Pancreas (tissue), 10 donors: Measurements from ENCODE around the gene PRODH2. TPM values are rescaled to one million over a fixed set of nuclear protein-coding genes. Genes with fewer than 3 reads are reported as not detected.

Source experiments
- ATAC-seq, 4 donors: fragments of 200-7000 bp; cut with Tn5 transposase; one replicate each; pipeline versions ENCODE4 v1.8.0 to v1.9.1; 2020; ENCODE audit warnings: mild to moderate bottlenecking in 4 of 4, moderate library complexity in 4 of 4
- DNase-seq, 6 donors: peaks; one replicate each; pipeline ENCODE4 v3.0.0-alpha.2; 2020
- FAIRE-seq: peaks from 2 replicates; lab custom pipeline; 2012; peaks lifted over from hg19 to GRCh38; lab: Jason Lieb, UNC
- H3K27ac ChIP-seq, 4 donors: fragments of 200-600 bp; sonication (generic); 1 replicate in 3 of 4; 2 replicates in 1 of 4; pipeline versions ENCODE4 v1.5.0 to v1.8.0; 2020
- H3K27me3 ChIP-seq, 4 donors: fragments of 200-600 bp; one replicate each; pipeline ENCODE4 v1.8.0; 2021
- H3K36me3 ChIP-seq, 3 donors: fragments of 200-600 bp; sonication (generic) in 1 of 3; one replicate each; pipeline versions ENCODE4 v1.5.0 to v1.8.0; 2020 to 2021
- H3K4me1 ChIP-seq, 3 donors: fragments of 200-600 bp; one replicate each; pipeline ENCODE4 v1.8.0; 2021
- H3K4me3 ChIP-seq, 4 donors: fragments of 200-600 bp; sonication (generic) in 2 of 4; one replicate each; pipeline versions ENCODE4 v1.5.0 to v1.8.0; 2020 to 2021
- H3K9me3 ChIP-seq, 4 donors: fragments of 200-600 bp; one replicate each; pipeline ENCODE4 v1.8.0; 2021
- WGBS, 2 donors: extraction: QIAGEN DNeasy Blood & Tissue Kit; methylation state at CpG; one replicate each; pipeline ENCODE4 v1.1.7; 2013; 5-methylcytosine and 5-hydroxymethylcytosine counted together
- intact Hi-C, 3 donors: fragments of 100-400 bp; cut with DNase I; formaldehyde crosslinking; loops; one replicate each; pipeline versions ENCODE4 v1.11.1 to v1.14.2; 2022
- polyA plus RNA-seq, 2 donors: library from polyadenylated mRNA; stranded (reverse); fragments of 200-250 nt; gene quantifications; one replicate each; pipeline ENCODE4 v1.2.3, GENCODE V29; 2013
- total RNA-seq, 6 donors: library from RNA; stranded (reverse); fragmentation: NEBNext Ultra II Directional in 4 of 6; extraction: Animal tissue kit (Norgen Biotek cat#: 25700) in 4 of 6; gene quantifications; one replicate each; pipeline versions ENCODE4 v1.2.1 to v1.2.4, GENCODE V29; 2021 to 2023
- TF ChIP-seq, protein P1 (sequence below), 4 donors: fragments of 200-600 bp; sonication (generic) in 3 of 4; IDR thresholded peaks; one replicate each; pipeline versions ENCODE4 v1.5.0 to v1.8.0; 2021; ENCODE audit warnings: antibody characterized with exemption in 4 of 4
- donor health status: healthy with polysubstance abuse.
- donor health status: DM: no; HTN: no; CAD: no; lungs with moderate emphysema.
- donor health status: DM: no; HTN: no; CAD: no.
- donor health status: control.
- donor health status: control.
- donor health status: Bipolar disorder and iron deficiency.
- donor health status: DM: yes; HTN: yes; CAD: no.
- donor health status: DM: no; HTN: no; CAD: no.
- donor health status: DM: no; HTN: no; CAD: no.
- donor health status: DM: yes; HTN: yes; CAD: no.

PRODH2 gene
- total and polyA plus RNA-seq, 8 donors = 0.95 to 21.5 (median 4.2) TPM

DNA sequence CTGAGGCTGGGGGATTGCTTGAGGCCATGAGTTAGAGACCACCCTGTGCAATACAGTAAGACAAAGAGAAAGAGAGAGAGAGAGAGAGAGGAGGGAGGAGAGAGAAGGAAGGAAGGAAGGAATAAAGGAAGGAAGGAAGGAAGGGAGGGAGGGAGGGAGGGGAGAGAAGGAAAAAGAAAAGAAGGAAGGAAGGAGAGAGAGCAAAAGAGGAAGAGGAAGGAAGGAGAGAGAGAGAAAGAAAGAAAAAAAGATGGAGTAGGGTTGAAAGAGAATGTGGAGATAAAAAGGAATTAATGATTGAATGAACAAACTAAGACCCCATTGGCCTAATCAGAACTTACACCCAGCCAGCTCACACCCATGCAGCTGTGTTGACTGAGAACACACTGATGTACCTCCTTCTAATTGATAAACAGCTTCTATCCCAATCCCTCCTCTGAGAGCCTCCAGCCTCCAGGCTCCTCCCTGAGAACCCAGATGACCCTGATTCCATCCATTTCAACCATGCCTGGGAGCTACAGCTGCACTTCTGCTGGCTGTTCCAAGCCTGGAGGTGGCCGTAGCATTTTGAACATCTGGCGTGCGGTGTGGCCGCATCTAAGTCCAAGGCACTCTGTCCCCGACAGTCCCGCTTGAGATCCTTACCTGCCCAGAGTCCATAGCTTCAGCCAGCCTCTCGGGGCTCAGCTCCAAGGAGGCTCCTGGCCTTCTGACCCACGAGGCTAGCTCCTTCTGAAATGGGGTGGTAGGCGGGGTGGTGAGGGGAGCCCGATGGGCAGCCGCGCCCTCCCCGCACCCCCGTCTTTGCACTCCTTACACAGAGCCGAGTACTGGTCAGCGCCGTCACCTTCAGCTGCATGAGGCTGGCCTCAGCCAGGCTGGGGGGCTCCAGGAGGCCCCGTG, 1.1 kb downstream of the PRODH2 start:
- 78 to 83% methylated on average over 18 of the region's 18 CpGs for WGBS, 2 donors
- no peak for ATAC-seq
- Histone ChIP-seq H3K36me3 (no peaks in the 10 kb centered on the region), H3K4me3 (no peak overlapping the region), H3K9me3 (no peaks in the 10 kb centered on the region), H3K27ac (no peak overlapping the region), H3K4me1 (peaks cover 0 to 5% (median 0%) of the 10 kb centered on the region in 3 donors), H3K27me3 (no peaks in the 10 kb centered on the region)
- intact Hi-C loops = no loop called here
- TF ChIP-seq, protein P1, sequence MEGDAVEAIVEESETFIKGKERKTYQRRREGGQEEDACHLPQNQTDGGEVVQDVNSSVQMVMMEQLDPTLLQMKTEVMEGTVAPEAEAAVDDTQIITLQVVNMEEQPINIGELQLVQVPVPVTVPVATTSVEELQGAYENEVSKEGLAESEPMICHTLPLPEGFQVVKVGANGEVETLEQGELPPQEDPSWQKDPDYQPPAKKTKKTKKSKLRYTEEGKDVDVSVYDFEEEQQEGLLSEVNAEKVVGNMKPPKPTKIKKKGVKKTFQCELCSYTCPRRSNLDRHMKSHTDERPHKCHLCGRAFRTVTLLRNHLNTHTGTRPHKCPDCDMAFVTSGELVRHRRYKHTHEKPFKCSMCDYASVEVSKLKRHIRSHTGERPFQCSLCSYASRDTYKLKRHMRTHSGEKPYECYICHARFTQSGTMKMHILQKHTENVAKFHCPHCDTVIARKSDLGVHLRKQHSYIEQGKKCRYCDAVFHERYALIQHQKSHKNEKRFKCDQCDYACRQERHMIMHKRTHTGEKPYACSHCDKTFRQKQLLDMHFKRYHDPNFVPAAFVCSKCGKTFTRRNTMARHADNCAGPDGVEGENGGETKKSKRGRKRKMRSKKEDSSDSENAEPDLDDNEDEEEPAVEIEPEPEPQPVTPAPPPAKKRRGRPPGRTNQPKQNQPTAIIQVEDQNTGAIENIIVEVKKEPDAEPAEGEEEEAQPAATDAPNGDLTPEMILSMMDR (IDR thresholded peaks at IDR 0.05) = no peak
- no peak for DNase-seq
- FAIRE-seq = no peak

DNA sequence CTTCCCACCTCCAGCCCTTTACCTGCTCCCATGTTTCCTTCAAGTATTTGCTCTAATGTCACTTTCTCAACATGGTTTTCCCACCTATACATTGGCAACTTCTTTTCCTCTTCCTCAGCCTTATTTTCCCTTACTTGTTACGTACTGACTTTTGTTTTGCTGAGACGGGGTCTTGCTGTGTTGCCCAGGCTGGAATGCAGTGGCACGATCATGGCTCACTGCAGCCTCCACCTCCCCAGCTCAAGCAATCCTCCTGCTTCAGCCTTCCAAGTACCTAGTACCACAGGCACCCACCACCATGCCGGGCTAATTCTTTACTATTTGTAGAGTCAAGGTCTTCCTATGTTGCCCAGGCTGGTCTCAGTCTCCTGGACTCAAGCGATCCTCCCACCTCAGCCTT, 5.0 kb downstream of the PRODH2 start:
- no peak for ATAC-seq
- Histone ChIP-seq H3K9me3 (no peaks in the 10 kb centered on the region), H3K4me1 (peaks cover 0 to 2% (median 0%) of the 10 kb centered on the region in 3 donors), H3K27me3 (no peaks in the 10 kb centered on the region), H3K27ac (no peak overlapping the region), H3K36me3 (no peaks in the 10 kb centered on the region), H3K4me3 (no peak overlapping the region)
- DNase-seq = no peak
- intact Hi-C loops = no loop called here
- FAIRE-seq = no peak
- TF ChIP-seq, protein P1 (IDR thresholded peaks at IDR 0.05) = no peak
- 91 to 94% methylated on average over 5 of the region's 5 CpGs for WGBS, 2 donors

DNA sequence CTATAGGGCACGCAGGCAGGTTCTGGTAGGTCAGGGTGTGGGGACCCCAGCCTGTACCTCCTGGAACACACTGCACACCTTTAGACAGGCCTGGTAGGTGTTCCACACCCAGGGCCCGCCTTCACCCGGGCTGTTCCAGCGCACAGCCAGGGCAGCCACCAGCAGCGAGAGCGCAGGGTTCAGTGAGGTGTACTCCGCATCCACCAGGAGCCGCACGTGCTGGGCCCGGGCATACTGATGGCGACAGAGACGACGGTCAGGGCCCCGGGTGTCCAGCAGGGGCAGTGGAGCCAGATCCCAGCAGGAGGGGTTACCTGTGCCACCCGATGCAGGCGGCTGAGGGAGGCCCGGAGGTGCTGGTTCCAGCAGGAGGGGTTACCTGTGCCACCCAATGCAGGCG, 6.0 kb downstream of the PRODH2 start:
- H3K4me3 ChIP-seq = no peak overlapping the region
- no peaks in the 10 kb centered on the region for H3K27me3 ChIP-seq
- ATAC-seq = no peak
- FAIRE-seq = no peak
- WGBS, 2 donors = 88 to 89% methylated on average over 18 of the region's 18 CpGs
- DNase-seq = no peak
- intact Hi-C loops = no loop called here
- TF ChIP-seq, protein P1 (IDR thresholded peaks at IDR 0.05) = no peak
- H3K36me3 ChIP-seq = no peaks in the 10 kb centered on the region
- H3K27ac ChIP-seq = no peak overlapping the region
- H3K9me3 ChIP-seq = no peaks in the 10 kb centered on the region
- no peaks in the 10 kb centered on the region for H3K4me1 ChIP-seq

DNA sequence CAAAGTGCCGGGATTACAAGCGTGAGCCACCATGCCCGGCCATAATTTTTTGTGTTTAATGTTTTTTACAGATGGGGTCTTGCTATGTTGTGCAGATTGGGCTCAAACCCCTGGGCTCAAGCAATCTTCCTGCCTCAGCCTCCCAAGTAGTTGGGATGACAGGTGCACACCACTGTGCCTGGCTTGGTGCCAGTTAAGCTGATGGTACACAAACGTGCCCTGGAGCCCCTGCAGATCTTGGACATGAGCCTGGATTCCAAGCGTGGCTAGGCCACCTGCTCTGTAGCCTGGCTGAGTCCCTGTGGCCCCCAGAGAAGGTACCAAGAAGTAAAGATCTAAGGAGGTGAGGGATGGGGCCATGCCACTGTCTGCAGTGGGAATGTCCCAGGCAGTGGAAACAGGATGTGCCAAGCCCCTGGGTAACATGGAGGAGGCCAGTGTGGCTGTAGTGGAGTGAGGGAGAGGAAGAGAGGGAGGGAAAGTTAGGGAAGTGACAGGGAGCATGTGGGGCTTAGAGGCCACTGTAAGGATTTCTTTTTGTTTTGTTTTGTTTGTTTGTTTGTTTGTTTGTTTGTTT, 7.0 kb downstream of the PRODH2 start:
- DNase-seq (no peak), ATAC-seq (no peak), FAIRE-seq (no peak)
- intact Hi-C loops = no loop called here
- Histone ChIP-seq H3K27ac (no peak overlapping the region), H3K27me3 (no peaks in the 10 kb centered on the region), H3K9me3 (no peaks in the 10 kb centered on the region), H3K36me3 (no peaks in the 10 kb centered on the region), H3K4me1 (no peaks in the 10 kb centered on the region), H3K4me3 (no peak overlapping the region)
- WGBS, 2 donors = 65% methylated on average over 5 of the region's 5 CpGs
- TF ChIP-seq, protein P1 (IDR thresholded peaks at IDR 0.05) = no peak

DNA sequence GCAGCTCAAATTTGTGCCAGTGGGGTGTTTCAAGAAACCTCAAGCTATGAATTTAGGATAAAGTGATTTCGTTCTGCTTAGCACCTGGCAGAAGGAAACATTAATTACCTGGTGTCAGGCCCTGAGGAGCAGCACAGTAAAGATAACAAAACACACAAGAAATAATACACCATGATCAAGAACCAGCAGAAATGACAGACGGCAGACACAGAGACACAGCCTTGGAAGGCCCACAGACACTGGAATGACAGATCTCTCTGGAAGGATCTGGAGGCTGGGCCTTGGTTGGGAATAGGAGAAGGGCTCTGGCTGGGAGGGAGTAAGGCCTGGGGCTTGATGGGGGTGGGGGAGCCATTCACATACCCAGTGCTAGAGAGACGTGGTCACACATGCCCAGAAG, 10.8 kb downstream of the PRODH2 start:
- ATAC-seq (no peak), DNase-seq (no peak), FAIRE-seq (no peak)
- H3K27me3 ChIP-seq = no peaks in the 10 kb centered on the region
- 75 to 77% methylated on average over 3 of the region's 3 CpGs for WGBS, 2 donors
- H3K36me3 ChIP-seq = no peaks in the 10 kb centered on the region
- no peak overlapping the region for H3K27ac ChIP-seq
- intact Hi-C loops = no loop called here
- TF ChIP-seq, protein P1 (IDR thresholded peaks at IDR 0.05) = no peak
- no peak overlapping the region for H3K4me3 ChIP-seq
- no peaks in the 10 kb centered on the region for H3K4me1 ChIP-seq
- H3K9me3 ChIP-seq = no peaks in the 10 kb centered on the region
